ENCODE results near the gene IL1RAPL1.

DNA sequence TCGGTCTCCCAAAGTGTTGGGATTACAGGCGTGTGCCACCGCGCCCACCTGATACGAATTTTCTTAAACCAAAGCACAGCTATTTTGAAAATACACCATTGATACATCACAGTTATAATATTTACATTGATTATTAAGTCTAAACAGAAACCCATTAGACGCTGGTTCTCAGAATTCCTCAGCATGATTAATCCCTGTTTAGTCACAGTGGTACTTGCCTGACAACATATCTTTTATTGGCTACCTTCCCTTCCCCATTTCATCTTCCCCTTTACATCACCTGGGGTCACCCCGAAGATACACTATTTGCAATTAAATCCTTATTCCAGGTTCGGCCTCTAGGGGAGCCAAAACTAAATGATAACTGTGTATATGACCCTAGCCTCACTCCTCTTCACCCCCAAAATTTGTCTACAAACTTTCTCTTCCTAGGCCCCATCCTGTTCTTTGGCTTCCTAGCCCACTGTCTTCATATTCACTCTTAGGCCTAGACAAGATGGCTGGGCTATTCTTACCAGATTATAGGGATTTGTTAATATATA is 36.8 kb upstream of the IL1RAPL1 start:
- no peak for TF ChIP-seq CTCF (IDR thresholded peaks at IDR 0.05; ENCODE audit: extremely low read depth in 1 of 2, insufficient read depth in 1 of 2, low read depth in 1 of 2, low read length in 2 of 2)
- no peak for TF ChIP-seq POLR2AphosphoS5 (IDR thresholded peaks at IDR 0.05; ENCODE audit: insufficient read depth, low read depth, low read length)
- no peak for TF ChIP-seq MYC (IDR thresholded peaks at IDR 0.05; ENCODE audit: low read depth, low read length)
- TF ChIP-seq POLR2A (IDR thresholded peaks at IDR 0.05; ENCODE audit: low read depth, low read length): no peak
- TF ChIP-seq MAX (IDR thresholded peaks at IDR 0.05; ENCODE audit: insufficient read depth, insufficient read length): no peak
- TF ChIP-seq JUN (IDR thresholded peaks at IDR 0.05; ENCODE audit: borderline replicate concordance, insufficient read depth, insufficient read length, low read depth): no peak

Measured in endothelial cell of umbilical vein (primary cell).